HuH-7 (cell line): ENCODE data around the gene TNS2.
"Not testable (repeated sequence)": the region's sequence is repeated elsewhere in the genome, so short reads cannot be mapped to it uniquely, and the experiment has no call there.

Experiments used
- DNase-seq: peaks from one replicate; pipeline ENCODE4 v3.0.0; 2011; ENCODE audit warnings: low spot score

TNS2 gene, protein sequence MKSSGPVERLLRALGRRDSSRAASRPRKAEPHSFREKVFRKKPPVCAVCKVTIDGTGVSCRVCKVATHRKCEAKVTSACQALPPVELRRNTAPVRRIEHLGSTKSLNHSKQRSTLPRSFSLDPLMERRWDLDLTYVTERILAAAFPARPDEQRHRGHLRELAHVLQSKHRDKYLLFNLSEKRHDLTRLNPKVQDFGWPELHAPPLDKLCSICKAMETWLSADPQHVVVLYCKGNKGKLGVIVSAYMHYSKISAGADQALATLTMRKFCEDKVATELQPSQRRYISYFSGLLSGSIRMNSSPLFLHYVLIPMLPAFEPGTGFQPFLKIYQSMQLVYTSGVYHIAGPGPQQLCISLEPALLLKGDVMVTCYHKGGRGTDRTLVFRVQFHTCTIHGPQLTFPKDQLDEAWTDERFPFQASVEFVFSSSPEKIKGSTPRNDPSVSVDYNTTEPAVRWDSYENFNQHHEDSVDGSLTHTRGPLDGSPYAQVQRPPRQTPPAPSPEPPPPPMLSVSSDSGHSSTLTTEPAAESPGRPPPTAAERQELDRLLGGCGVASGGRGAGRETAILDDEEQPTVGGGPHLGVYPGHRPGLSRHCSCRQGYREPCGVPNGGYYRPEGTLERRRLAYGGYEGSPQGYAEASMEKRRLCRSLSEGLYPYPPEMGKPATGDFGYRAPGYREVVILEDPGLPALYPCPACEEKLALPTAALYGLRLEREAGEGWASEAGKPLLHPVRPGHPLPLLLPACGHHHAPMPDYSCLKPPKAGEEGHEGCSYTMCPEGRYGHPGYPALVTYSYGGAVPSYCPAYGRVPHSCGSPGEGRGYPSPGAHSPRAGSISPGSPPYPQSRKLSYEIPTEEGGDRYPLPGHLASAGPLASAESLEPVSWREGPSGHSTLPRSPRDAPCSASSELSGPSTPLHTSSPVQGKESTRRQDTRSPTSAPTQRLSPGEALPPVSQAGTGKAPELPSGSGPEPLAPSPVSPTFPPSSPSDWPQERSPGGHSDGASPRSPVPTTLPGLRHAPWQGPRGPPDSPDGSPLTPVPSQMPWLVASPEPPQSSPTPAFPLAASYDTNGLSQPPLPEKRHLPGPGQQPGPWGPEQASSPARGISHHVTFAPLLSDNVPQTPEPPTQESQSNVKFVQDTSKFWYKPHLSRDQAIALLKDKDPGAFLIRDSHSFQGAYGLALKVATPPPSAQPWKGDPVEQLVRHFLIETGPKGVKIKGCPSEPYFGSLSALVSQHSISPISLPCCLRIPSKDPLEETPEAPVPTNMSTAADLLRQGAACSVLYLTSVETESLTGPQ (N-terminal part only)

DNA sequence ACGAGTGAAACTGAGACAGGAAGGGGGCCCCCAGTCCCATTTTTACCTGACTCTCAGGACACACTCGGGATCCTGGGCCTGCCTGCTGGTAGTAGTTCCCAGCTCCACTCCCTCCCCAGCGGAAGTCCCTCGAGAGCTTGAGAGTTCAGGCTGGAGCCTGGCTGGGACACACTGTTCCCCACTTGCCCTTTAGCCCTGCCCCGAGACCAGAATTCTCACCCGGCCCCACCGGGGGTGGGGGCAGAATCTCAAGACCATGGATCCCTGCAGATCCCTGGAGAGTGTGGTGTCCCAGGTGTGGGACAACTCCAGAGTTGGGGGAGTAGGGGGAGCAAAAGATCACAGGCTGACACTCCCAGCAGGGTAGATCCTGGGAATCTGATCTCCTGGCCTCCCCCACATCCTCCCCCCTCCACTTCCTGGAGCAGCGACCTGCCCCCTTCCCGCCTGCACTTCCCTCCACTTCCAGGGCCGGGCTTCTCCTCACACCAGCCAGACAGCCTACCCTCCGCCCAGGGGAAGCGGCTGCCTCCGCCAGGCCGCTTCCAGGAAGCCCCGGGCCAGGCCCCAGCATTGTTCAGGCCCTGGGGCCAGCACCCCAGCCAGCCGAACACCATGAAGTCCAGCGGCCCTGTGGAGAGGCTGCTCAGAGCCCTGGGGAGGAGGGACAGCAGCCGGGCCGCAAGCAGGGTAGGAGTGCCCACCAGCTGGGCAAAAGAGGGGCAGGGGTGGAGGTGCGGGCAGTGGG lies at the start of gene TNS2:
Gene TNS2 (plus strand): TSS at position 495 of the 748 bp plus-strand sequence. CDS start 121 bp downstream, at position 616.
- peak; percentile 60 for DNase-seq

DNA sequence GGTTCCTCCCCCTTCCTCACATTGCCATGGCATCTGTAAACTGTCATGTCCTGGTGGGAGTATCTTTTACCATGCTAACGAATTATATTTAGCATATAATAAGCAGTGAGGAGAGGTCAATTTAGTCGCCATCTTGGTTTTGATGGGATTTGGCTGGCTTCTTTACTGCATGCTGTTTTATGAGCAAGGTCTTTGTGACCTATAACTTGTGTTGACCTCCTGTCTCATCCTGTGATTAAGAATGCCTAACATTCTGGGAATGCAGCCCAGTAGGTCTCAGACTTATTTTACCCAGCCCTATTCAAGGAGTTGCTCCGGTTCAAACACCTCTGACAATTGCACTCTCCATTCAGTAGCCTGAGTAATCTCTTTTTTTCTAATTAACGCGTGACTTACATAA lies 45.7 kb upstream of the TNS2 start:
- no peak for DNase-seq

DNA sequence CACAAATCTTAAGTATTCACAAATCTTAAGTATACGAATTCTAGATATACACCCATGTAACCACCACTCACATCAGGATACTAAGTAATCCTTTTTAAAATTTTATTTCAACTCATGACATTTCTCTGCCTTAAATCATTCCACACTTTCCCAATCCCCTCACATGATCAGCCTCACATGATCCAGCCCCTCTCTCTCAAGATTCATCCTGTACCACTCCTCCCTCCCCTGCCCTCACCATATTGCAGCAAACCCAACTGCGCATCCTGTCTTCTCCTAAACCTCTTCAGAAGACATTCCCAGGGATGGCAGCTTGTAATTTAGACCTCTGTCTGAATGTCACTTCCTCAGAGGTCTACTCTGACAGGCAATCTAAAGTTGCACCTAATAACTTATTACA lies 45.3 kb upstream of the TNS2 start:
- no peak for DNase-seq

DNA sequence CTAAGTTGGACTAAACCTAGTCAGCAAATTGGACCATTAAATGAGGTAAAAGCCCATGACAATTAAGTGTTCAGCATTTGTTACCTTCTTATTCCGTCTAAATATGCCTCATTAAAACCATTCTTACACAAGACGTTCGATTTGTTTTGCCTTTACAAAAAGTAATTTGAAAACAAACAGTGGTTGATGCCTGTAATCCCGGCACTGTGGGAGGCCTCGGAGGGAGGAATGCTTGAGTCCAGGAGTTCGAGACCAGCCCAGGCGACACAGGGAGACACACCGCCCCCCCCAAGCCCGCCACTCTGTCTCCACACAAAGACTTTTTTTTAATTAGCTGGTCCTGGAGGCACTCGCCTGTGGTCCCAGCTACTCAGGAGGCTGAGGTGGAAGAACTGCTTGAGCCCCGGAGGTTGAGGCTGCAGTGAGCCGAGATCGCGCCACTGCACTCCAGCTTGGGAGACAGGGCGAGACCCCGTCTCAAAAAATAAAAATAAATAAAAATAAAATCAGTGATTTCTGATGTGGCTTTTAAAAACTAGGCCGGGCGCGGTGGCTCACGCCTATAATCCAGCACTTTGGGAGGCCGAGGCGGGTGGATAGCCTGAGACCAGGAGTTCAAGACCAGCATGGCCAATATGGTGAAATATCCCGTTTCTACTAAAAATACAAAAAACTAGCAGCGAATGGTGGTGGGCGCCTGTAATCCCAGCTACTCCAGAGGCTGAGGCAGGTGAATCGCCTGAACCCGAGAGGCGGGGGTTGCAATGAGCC lies 44.5 kb upstream of the TNS2 start:
- no peak for DNase-seq

DNA sequence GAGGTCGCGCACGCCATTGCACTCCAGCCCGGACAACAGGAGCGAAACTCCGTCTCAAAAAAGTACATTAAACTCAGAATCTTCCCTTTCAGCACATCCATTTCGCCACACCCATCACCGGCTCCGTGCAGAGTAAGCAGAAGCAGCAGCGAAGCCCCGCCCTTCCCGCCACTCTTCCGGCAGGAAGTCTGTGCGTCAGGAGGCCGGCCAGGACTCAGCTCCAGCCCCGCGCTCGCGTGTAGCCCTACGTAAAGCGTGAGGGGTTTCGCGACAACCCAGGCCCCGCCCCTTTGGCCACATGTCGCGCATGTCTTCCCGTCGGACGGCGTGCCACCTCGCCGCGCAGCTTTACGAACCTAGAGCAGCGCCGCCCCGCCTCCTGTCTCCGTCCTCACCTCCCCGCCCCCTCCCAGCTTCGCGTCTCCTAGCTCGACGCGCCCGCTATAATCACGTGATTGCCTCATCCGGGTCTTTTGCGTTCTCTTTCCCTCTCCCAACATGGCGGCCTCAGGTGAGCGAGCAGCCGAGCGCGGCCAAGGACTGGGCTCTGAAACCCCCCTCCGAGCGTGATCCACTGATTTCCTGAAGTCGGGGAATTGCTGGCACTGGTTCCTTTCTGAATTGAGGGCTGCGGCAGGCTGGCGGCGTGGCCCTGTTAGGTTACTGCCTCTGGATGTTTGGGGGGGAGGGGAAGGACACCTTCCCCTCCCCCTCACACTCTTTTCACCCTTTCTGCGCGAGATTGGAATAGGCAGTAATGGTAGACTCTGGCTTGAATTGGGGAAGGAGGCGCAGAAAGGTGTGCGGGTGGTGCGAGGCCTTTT lies 43.7 kb upstream of the TNS2 start, which contains the start of gene EIF4B:
Gene EIF4B (plus strand): TSS at position 471 of the 824 bp plus-strand sequence. CDS start 28 bp downstream, at position 499.
- peak; percentile 88 for DNase-seq

DNA sequence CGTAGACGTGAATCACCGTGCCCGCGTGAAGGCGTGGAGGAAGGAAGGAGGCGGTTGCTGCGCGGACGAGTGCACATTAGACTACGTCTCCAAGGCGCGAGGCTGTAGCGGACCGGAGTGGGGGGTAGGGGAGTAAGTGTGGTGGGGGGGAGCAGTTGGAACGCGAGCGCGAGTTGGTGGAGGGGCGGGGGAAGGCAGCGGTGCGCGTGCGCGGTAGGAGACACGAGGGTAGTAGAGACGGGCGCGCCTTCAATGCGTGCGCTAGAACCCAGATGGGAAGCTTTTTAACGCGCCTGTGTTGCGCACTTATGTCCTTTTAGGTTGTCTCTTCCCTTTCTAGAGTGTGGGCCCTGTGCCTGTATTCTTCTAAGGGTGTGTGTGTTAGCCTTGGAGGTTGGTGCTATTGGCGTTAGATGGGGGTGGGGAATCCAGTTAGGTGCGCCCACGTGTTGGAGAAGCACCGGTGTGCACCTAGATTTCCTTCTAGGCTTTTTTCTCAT lies 43.0 kb upstream of the TNS2 start:
- DNase-seq: peak; percentile 72

DNA sequence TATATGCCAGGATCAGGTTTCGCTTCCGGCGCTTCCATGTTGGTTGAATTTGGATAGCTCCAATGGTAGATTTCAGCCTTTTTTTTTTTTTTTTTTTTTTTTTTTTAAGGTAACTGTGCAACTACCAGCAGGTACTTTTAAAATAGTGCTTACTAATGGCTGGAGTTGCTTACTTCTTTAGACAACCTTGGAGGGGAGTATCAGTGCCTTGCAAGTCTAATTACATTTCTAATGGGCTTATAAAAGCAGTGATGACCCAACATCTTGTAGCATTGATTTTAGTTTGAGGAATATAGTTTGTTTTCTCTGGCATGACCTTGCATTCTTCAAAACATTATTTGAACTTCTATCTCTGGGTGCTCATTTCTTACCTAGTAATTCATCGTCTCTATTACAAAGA lies 42.5 kb upstream of the TNS2 start:
- DNase-seq: no peak

DNA sequence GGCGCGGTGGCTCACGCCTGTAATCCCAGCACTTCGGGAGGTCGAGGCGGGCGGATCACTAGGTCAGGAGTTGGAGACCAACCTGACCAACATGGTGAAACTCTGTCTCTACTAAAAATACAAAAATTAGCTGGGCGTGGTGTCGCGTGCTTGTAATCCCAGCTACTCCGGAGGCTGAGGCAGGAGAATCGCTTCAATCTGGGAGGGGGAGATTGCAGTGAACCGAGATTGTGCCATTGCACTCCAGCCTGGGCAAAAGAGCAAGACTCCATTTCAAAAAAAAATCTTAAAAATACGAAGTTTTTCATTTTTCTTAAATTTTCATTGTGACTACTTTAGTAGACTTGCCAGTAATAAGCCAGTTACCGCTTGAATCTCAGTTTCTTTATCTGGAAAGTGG lies 41.1 kb upstream of the TNS2 start:
- DNase-seq: not testable (repeated sequence)

DNA sequence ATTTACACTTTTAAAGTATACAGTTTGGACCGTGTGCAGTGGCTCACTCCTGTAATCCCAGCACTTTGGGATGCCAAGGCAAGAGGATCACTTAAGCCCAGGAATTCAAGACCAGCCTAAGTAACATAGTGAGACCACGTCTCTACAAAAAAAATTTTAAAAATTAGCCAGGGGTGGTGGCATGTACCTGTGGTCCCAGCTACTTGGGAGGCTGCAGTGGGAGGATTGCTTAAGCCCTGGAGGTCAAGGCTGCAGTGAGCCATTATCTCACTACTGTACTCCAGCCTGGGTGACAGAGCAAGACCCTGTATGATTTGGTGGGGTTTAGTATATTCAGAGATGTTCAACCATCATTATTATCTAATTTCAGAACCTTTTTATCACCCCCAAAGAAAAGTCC lies 38.9 kb upstream of the TNS2 start:
- DNase-seq: no peak

DNA sequence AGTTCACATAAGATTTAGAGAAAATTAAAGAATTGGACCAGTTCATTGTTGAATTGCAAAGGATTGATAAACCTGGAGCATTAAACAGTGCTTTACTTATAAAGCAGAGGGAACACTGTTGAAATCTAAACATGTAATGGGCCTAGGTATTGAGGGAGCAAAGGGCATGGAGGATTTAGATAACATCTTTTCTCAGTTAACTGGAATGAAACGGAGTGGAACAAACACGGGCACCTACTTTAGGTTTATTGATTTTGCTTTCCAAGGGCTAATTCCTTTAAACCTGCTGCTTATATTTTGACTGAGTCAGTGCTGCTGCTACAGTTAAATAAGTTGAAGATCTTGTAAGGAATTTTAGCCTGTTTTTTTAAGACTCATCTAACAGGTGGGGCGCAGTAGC lies 38.0 kb upstream of the TNS2 start:
- DNase-seq: peak; percentile 34

DNA sequence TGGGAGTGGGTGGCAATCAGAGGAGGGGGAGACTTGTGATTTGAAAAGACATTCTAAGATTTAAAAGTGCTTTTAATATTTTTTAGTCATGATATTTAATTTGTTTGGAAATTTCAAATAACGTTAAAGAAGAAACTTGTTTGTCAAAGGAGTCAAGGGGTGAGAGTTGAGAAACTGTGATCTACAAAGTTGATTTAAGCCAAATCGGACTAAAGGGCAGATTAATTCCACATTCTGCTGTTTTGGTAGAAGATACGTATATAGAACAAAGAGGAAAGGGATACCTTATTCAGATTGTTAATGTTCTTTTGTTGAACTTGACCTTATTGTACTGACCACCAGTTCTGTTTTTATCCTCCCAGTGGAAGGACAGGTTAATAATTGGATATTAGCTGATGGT lies 36.9 kb upstream of the TNS2 start:
- no peak for DNase-seq

DNA sequence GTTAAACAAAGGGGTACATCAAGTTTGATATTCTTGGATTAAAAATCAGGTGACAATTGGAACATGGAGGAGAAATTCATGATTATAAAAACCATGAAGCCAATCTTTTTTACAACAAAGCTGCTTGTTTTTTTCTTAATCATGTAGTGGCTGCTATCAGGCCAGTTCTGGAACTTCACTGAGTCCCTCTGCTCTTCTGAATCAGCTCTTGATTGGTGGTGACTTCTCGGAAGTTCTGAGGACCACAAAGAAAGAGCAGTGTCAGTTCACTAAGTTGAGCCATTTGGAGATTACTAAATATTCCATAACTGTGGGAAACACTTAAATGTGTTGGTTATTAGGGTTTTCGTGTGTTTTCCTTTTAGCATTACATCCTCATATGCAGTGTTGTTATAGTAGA lies 35.2 kb upstream of the TNS2 start:
- DNase-seq: no peak

DNA sequence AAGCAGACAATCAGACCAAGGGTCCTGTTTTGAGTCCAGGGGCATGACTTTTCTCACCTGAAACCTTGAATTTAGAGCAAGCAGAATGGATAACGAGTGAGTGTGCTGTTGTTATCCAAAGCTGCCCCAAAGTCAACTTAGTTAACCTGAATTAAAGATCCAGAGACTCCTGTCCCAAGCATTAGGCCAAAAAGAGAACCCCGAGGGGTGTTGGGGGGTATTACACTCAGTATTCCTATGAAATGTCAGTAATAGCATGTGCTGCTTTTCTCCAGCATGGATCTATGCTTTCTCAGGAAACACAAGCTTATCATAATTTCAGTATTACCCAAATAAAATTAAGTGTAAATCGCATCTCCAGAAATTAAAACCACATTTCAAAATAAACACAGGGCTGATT lies 24.6 kb upstream of the TNS2 start:
- DNase-seq: no peak

DNA sequence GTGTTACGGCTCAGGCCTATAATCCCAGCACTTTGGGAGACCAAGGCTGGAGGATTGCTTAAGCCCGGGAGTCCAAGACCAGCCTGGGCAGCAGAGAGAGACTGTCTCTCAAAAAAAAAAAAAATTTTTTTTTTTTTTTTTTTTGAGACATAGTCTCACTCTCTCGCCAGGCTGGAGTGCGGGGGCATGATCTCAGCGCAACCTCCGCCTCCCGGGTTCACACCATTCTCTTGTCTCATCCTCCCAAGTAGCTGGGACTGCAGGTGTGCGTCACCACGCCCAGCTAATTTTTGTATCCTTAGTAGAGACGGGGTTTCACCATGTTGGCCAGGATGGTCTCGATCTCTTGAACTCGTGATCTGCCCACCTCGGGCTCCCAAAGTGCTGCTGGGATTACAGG lies 22.9 kb upstream of the TNS2 start:
- not testable (repeated sequence) for DNase-seq

DNA sequence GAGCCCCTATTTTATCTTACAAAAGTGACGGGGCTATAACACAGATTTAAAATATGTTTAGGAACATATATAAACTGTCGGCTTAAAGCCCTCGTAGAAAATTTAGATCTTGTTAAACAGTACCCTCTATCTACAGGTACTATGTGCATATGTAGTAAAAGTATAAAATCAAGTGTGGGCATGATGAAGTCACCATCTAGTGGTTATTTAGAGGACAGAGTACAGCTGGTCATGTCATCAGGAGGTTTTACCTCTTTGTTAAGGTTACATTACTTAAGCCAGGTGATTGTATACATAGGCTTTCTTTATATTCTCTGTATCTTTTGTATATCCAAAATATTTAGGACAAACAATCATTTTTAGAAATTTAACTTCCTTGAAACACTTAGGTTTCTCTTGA lies 18.2 kb upstream of the TNS2 start:
- no peak for DNase-seq

DNA sequence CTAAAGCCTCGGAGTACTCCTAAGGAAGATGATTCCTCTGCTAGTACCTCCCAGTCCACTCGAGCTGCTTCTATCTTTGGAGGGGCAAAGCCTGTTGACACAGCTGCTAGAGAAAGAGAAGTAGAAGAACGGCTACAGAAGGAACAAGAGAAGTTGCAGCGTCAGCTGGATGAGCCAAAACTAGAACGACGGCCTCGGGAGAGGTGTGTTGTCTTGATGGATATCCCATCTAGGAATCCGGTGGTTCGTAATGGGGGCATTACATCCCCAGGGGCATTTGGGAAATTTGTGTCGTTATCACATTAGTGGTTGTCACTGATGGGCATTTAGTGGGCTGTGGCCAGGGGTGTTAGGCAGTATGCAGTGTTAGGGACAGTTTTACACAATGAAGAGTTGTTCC lies 16.0 kb upstream of the TNS2 start:
- not testable (repeated sequence) for DNase-seq

DNA sequence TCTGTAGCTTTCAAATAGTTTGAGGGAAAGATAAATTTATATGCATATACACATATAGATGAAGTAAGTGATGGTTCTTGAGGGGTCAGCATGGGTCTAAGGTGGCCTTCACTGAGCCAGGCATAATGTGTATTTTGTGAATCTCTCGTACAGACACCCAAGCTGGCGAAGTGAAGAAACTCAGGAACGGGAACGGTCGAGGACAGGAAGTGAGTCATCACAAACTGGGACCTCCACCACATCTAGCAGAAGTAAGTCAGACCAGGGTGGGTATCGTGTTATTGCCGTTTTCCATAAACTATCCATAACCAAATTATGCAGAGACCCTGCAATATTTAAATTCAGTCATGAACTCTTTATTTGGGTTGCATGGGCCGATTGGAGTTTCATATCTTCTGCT lies 15.4 kb upstream of the TNS2 start:
- no peak for DNase-seq

DNA sequence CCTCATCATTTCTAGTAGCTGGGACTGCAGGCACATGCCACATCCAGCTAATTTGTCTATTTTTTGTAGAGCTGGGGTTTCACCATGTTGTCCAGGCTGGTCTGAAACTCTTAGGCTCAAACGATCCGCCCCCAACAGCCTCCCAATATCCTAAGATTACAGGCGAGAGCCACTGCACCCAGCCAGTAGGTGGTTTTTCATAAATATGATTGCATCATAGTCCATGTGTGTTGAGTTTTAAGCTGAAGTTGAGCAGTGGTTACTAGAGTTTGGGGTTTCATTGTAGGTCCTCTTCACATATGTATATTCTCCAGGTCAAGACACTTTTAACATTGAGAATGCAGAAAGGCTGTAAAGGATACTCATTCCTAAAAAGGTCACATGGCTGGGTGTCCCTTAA lies 13.1 kb upstream of the TNS2 start:
- no peak for DNase-seq

DNA sequence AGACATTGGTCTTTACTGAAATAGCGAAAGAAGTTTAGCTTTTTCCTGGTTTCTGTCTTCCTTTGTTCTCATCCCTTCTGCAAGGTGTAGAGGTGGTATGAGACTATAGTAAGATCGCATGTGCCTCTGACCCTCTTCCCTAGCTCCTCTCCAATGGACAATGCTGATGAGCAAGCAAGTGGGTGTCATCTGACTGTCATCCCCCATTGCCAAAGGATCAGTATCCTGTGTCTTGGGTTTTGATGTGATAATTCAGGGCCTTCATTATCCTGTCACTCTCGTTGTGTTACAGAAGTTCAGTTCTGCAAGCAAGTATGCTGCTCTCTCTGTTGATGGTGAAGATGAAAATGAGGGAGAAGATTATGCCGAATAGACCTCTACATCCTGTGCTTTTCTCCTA lies 10.0 kb upstream of the TNS2 start:
- no peak for DNase-seq
